ENCODE data around the gene CAMTA1.

The CAMTA1 gene

DNA sequence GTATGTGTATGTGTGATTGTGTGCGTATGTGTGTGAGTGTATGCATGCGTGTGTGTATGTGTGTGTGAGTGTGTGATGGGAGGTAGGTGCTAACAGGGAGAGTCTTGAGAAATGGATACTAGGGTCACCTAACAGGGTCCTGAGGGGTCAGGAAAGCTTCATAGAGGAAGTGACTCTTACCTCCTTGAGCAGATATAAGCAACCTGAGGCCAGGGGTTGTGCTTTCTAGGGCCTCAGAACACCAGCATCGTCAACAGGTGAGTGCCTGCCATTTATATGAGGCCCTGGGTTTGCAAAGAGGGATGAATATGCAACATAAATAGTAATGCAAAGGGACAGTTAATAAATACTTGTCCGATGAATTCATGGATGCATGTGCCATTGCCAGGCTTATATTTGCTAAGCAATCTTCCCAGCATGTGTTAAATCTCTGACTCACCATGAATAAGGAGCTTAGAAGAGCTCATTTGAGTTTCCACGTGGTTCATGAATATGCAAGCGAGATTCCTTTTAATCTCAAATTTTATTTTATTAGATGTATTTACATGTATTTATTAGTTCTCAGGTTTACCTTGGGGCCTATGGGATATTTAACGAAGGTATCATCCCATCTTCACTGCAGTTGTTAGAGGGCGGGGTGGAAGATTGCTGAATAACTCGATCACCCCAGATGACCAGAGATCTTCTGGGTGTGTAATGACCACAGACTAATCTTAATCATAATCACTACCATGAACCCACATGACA lies 438.3 kb downstream of the CAMTA1 start:
- DNase-seq = no peak

DNA sequence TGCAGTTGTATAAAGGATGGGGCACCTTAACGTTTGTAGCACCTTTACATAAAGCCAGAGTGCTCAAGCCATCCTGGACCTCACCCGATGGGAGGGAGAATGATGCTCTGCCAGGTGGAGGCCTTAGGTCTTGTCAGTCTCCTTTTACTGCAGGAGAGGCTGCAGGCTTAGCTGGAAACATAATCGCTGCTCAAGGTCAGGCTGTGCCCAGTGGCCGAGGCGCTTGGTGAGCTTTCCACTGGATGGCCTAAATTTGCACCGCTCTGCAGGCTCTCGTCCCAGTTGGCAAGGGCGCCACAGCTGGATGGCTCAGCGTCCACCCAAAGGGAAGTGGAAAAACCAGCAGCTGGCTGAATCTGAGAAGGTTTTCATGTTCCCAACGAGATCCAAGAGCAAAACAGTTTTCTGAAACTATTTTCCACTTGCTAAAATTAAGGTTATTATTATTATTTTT lies 438.9 kb downstream of the CAMTA1 start:
- no peak for DNase-seq

- no peak for DNase-seq
These were observed 439.4 kb downstream of the CAMTA1 start for GRCh38 chr1:7224644-7225043.

DNA sequence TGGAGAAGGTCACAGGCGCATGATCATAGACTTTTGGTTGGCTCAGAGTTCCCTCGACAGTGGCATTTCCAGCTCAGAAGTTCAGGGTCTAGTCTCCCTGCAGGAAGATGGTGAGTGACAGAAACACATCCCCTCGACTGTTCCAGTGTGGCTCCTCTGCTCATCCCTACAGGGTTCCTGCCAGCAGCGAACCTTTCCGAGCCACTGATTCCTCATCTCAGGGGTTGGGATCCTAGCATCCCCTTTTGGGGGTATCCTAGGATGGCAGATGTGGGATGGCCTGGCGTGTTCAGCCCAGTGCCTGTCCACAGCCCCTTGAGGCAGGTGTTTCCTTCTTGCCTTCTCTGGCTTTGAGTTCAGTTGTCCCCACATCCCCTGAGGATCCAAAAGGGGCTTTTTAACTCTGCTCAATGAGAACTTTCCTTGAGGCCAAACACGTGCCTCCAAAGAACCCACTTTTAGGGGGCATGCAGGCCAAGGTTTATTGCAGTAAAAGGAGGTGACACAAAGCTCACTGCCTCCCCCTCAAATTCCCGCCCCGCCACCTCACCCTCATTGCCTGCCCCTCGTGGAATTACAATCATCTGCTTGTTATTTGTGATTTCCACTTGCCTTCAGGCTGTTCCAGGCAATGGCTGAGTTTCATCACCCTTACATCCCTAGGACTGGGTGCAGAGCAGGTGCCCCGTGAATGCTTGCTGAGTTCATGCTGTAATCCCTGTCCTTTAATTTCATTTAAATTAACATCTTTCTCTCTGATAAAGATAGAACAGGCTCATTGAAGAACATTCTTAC lies 440.7 kb downstream of the CAMTA1 start:
- no peak for DNase-seq

GRCh38 chr1:7227654-7228053 lies 442.4 kb downstream of the CAMTA1 start:
- DNase-seq = no peak

DNA sequence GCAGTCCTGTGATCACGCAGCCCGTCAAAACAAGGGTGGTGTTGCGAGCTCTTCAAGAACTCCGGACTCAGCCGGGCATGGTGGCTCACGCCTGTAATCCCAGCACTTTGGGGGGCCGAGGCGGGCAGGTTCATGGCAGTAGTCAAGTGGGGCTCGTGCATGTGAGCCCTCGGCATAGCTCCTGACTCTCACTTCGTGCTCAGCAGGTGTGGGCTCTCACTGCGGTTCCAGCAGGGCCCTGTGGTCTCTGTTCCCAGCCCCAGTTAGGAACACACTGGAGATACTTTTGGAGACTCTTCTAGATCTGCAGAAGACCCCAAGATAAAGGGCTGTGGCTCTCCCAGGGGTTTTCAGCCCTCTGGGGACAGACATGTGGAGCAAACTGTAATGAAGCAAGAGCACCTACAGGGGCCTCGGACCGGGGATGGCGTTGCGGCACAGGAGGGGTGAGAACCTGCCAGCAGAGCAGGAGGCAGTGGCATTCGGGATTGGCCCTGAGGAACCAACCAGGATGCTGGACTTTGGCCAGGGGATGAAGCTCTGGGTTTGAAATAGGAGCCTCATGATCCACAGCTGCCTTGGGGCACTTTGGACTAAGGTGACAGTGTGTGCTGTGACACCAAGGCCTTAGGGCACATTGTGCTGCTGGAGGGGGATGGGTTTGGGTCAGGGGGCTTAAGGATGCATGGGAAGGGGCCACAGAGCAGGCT lies 443.2 kb downstream of the CAMTA1 start:
- no peak for DNase-seq

GRCh38 chr1:7229186-7229585 lies 443.9 kb downstream of the CAMTA1 start:
- no peak for DNase-seq

DNA sequence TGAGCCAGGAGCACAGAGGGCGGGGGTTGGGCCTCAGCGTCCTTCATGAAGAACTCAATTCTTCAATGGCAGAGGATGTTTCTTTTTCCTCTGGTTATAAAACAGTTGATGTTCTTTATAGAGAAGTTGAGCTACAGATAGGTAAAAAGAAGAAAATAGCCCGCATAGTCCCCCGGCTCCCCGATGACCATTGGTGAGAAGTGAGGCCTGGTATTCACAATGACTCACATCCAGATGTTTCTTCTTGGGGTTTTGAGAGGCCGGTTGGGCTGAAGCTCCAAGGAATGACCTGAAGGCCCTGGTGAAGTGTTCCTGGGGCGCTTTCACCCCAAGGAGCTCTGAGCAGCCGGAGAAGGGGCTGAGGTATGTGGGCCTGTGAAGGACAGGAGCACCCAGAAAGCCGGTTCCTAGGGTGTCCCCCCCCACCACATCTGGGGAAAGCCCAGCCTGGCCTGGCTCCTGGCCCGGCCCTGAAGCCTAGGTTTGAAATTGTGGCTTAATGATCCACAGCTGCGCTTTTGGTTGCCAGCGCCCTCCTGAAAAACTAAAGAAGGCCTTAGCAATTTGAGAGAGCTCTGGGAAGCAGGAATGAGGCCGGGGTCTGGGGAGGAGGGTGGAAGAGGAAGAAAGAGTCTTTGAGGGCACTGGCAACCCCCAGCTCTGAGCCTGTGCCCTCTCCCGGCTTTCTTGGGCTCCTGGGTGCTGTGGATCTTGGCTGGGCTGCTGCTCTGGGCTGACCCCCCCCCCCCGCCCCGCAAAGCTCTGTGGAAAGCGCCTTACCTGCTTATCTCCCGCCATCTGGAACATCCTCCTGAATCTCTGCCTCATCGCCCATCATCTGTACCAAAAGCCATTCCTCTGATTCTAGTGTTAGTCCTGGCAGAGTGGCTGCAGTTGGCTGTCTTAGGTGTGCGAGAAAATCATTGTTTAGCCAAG lies 444.7 kb downstream of the CAMTA1 start:
- no peak for DNase-seq

- DNase-seq = no peak
These were observed 447.4 kb downstream of the CAMTA1 start for GRCh38 chr1:7232441-7233236.

- no peak for DNase-seq
These were observed 447.9 kb downstream of the CAMTA1 start for GRCh38 chr1:7233237-7233540.

DNA sequence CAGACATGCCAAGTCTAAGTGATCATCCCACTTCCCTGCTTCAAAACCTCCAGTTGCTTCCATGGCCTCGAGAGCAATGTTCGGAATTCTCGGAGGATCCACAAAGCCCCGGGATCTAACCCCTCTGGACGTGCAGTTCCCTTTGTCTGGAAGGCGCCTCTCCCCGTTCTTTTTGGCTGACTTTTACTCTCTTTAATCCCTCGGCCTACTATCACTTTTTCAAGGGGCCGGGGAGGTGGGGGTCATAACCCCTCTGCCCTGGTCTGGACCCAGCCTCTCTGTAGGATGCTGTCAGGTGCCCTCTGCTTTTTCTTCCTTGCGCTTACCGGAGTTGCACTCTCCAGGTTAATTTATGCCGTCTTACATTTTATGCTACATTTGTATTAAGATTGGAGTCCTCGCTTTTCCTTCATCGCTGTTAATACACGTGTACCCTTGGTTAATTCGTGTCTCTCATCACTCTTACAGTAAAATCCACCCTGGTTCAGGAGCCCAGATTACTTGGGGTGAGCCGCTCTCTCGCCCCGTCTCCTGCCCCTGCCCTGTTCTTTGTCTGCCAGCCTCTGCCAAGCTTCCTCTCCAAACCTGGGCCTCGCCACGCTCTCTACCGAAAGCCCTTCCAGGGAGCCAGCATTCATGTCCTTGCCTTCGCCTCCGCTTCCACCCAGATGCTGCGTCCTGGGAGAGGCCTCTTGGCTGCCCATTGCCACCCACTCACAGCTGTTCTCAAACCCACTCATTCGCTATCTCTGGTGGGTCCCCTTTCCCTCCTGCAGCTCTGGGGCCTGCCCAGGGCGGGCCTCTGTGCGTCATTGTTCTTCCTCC lies 448.6 kb downstream of the CAMTA1 start:
- no peak for DNase-seq

DNA sequence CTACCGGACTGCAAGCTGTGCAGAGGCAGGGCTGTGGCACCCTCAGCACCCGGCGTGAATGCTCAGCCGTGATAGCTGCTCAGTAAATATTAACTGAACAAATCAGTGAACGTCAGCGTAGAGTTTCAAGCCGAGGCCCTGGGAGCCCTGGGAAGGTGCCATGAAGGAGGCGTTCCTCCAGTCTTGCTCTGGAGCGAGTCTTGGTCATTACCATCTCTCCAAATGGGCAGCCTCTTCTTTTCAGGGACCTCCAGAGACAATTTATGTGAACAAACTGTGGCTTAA lies 449.2 kb downstream of the CAMTA1 start:
- DNase-seq = no peak

DNA sequence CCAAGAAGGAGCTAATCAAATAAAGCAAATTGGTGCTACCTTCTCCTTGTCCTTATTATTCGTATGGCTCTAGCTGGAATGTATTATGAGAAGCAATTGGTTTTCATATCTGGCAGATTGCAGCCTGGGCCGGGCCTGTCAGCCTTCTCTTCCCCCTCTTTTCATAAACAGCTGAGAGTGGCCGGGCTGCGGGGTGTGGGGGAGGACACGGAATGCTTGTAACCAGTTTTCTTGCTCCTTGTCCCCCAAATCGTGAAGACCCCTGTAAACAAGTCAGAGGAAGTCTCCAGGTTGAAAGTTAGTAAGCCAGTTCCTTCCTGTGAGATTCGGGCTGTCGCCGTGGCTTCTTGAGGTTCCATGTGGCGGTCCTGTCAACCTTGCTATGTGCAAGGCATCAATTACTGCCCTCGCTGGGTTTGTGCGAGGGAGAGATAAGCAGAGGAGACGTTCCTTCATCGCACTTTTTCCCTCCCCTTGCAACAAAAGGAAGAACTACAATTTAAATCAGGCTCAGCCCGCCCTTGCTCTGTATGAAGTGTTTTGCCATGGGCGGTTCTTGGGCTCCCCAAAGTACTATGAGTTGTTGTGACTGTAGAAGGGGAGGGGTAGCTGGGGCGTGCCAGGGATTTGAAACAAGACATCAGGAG lies 450.7 kb downstream of the CAMTA1 start:
- DNase-seq = no peak

DNA sequence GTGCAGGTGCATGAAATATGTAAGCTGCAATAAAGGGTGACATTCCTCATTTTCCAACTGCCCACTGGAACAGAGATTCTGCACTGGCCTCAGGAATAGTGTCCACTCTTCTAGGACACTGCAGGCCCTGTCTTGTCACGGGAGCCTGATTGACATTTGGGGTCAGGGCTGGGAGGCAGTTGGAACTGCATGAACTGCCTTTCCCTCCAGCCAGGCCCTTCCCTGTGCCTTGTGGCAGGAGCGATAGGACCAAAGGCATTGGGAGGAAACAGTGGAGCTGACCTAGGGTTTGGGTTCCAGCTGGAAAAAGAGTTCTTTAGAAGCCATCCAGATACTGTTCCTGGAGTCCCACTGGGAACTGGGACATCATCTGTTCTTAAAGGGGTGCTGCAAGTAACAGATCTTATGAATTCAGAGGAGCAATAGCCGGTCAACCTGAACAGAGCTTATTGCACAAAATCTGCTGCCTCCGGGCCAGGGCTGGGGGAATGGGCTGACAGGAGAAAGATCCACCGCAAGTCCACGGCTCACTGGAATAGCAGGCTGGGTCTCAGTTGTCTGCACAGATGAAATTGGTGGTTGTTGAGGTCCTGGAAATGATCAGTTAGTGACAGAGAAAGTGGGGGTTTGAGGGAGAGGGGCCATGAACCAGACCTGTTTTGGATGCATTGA lies 451.7 kb downstream of the CAMTA1 start:
- no peak for DNase-seq

- DNase-seq = no peak
These were observed 461.9 kb downstream of the CAMTA1 start for GRCh38 chr1:7247158-7247557.

DNA sequence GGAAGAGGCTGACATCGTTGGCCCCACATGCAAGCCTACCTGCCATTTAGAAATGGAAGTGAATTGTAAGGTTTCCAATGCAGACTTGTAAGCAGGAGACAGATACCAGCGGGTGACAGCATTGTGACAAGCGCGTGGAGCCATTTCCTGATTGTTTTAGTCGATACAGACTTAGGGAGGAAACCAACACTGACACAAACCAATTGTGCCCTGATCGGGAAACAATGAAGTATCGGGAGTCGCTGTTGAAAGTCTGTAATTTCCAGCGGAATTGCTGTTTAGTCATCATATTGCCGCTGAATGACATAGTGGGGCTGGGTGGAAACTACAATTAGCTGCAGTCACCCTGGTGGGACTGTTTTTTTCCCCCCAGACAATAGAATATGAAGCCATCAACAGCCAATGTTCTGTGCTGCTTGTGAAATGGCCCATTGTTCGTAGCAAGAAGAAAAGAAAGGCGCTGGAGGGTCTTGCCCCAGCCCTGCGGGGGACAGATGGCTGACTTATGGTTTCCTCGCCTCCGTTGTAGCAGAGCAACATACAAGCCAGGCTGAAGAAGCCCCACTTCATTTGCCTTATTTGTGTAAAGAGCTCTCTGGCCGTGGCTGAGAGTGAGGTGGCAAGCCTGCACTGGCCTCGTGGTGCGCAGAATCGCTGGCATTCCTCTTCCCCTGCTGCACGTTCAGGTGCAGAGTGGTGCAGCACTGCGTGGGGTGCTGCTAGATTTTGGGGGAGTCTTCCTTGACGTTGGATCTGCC lies 462.7 kb downstream of the CAMTA1 start:
- no peak for DNase-seq

- DNase-seq = no peak
These were observed 463.4 kb downstream of the CAMTA1 start for GRCh38 chr1:7248549-7249199.

- DNase-seq = no peak
These were observed 464.3 kb downstream of the CAMTA1 start for GRCh38 chr1:7249516-7249915.

DNA sequence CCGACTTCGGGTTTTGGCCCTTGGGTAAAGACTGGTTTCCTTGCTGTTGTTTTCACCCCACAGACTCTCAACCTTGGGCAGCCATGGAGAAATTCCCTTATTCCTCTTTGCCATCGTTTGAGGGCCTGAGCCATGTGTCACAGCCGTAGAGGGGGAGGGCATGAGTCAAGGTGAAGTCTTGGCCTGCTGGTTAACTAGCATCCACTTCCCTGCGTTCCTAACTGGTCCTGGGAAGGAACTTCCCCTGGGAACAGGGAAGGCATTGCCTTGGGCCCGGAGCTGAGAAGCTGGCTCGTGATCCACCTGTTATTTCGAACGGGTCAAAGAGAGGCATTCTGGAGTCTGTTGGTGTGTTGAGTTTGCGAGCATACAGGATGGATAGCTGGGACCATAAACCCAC lies 464.9 kb downstream of the CAMTA1 start:
- no peak for DNase-seq
